ENCODE data around the gene HPS6. TPM values are rescaled to one million over a fixed set of nuclear protein-coding genes. Genes with fewer than 3 reads are reported as not detected.

The HPS6 gene
- polyA plus RNA-seq, 4 donors = 8.7 to 13.6 (median 10.4) TPM

DNA sequence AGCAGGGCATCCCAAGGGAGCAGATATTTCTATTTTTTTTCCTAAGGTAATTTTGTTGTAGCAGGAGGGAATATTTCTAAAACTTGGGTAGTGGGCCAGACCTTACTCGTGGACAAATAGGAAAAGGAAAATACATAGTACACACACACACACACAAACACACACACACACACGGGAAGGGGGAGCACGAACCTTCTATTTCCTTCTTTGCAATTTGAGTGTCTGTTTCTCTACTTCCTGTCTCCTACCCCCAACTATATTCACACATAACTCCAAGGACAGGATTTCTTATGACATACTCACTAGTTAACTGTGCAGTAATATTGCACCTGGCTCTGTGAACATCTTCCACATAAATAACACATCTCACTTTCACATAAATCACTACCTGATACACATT lies 50.6 kb downstream of the HPS6 start:
- DNase-seq (ENCODE audit: low read depth in 4 of 4, low spot score in 3 of 4) = no peak

DNA sequence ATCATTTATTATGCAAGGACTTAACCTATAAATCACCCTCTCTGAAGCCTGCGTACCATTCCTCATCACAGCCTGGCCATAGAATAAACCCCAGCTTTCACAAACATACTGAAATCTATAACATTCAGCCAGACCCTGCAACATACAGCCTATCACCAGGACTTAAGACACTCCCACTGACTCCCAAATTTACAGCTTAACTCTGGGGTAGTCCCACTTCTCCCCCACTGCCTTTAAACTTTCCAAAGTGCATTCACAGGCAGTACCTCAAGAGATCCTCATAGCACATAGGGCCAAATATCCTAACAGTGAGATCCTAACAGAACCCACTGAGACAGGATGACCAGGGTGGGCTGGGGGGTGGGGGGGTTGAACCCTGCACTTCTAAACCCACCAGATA lies 51.5 kb downstream of the HPS6 start:
- DNase-seq (ENCODE audit: low read depth in 4 of 4, low spot score in 3 of 4) = no peak

Other genes with a start within 250 kb of the HPS6 start
- 100 to 1,000 TPM; 128 to 211 (median 159) TPM for gene OGA, start 246.9 kb upstream of the HPS6 start, polyA plus RNA-seq (ENCODE audit: insufficient read length in 4 of 4)
- gene KCNIP2, start 221.5 kb upstream of the HPS6 start, polyA plus RNA-seq (ENCODE audit: insufficient read length in 4 of 4) = 1 to 10 TPM; 3.3 to 7.9 (median 5.3) TPM
- gene ARMH3, start 9.2 kb upstream of the HPS6 start, polyA plus RNA-seq (ENCODE audit: insufficient read length in 4 of 4) = 10 to 100 TPM; 14.9 to 20.9 (median 19.4) TPM
- gene LDB1, start 55.0 kb downstream of the HPS6 start, polyA plus RNA-seq (ENCODE audit: insufficient read length in 4 of 4) = 100 to 1,000 TPM; 104 to 139 (median 112) TPM
- 10 to 100 TPM; 27.7 to 43.0 (median 36.3) TPM for gene PPRC1, start 67.7 kb downstream of the HPS6 start, polyA plus RNA-seq (ENCODE audit: insufficient read length in 4 of 4)
- gene NOLC1, start 87.0 kb downstream of the HPS6 start, polyA plus RNA-seq (ENCODE audit: insufficient read length in 4 of 4) = 100 to 1,000 TPM in 1 of 4 donors, 10 to 100 TPM in 3; 76.6 to 103 (median 92.3) TPM
- gene ELOVL3, start 160.9 kb downstream of the HPS6 start, polyA plus RNA-seq (ENCODE audit: insufficient read length in 4 of 4) = 1 to 10 TPM; 2.2 to 3.3 (median 2.3) TPM
- gene PITX3, start 176.2 kb downstream of the HPS6 start, polyA plus RNA-seq (ENCODE audit: insufficient read length in 4 of 4) = 1 to 10 TPM in 1 of 4 donors, under 1 TPM in 3; 0.34 to 1.2 (median 0.72) TPM
- gene GBF1, start 180.2 kb downstream of the HPS6 start, polyA plus RNA-seq (ENCODE audit: insufficient read length in 4 of 4) = 10 to 100 TPM; 42.3 to 53.4 (median 50.3) TPM